OCI-LY1 (cell line): ENCODE results near the gene STAM2.
"Not testable (repeated sequence)": the region's sequence is repeated elsewhere in the genome, so short reads cannot be mapped to it uniquely, and the experiment has no call there.

Source experiments
- H2AFZ ChIP-seq: fragments of 200-600 bp; sonication (generic), shearing (Covaris generic); 2 replicates; pipeline ENCODE4 v1.6.0; 2014; ENCODE audit warnings: antibody characterized with exemption, mild to moderate bottlenecking, low read length
- H3F3A ChIP-seq: fragments of 200-600 bp; sonication (generic), shearing (Covaris generic); 2 replicates; pipeline ENCODE4 v1.6.0; 2014; ENCODE audit warnings: mild to moderate bottlenecking, antibody characterized with exemption, low read length, moderate library complexity; ENCODE audit not compliant: insufficient read depth
- H3K27ac ChIP-seq: fragments of 200-600 bp; sonication (generic); 2 replicates; pipeline ENCODE4 v1.5.1; 2014; ENCODE audit warnings: low read length, mixed run types, mild to moderate bottlenecking, low read depth; ENCODE audit not compliant: poor library complexity, severe bottlenecking
- H3K27me3 ChIP-seq: fragments of 200-600 bp; sonication (generic); 2 replicates; pipeline ENCODE4 v1.6.0; 2014; ENCODE audit warnings: antibody characterized with exemption, mild to moderate bottlenecking, low read length, moderate library complexity; ENCODE audit not compliant: insufficient read depth
- H3K36me3 ChIP-seq: fragments of 200-600 bp; sonication (generic); 2 replicates; pipeline ENCODE4 v1.6.1; 2014; ENCODE audit warnings: mild to moderate bottlenecking, antibody characterized with exemption, low read length, moderate library complexity, mixed read lengths; ENCODE audit not compliant: insufficient read depth
- H3K4me1 ChIP-seq: fragments of 200-600 bp; sonication (generic); 2 replicates; pipeline ENCODE4 v1.5.1; 2014; ENCODE audit warnings: mild to moderate bottlenecking, low read length, moderate library complexity; ENCODE audit not compliant: insufficient read depth, severe bottlenecking
- H3K4me2 ChIP-seq: fragments of 200-600 bp; sonication (generic), shearing (Covaris generic); 2 replicates; pipeline ENCODE4 v1.6.1; 2014; ENCODE audit warnings: low read length
- H3K4me3 ChIP-seq: fragments of 200-600 bp; sonication (generic); 2 replicates; pipeline ENCODE4 v1.5.1; 2014; ENCODE audit warnings: low read length, low read depth, mild to moderate bottlenecking, mixed read lengths; ENCODE audit not compliant: poor library complexity, severe bottlenecking
- H3K79me2 ChIP-seq: fragments of 200-600 bp; shearing (Covaris generic); 2 replicates; pipeline ENCODE4 v1.6.1; 2016; ENCODE audit warnings: mixed run types, low read length, mixed read lengths; ENCODE audit not compliant: insufficient read depth
- H3K9ac ChIP-seq: fragments of 200-600 bp; sonication (generic), shearing (Covaris generic); 2 replicates; pipeline ENCODE4 v1.6.1; 2014; ENCODE audit warnings: mild to moderate bottlenecking, low read length, mixed read lengths
- H3K9me2 ChIP-seq: fragments of 200-600 bp; sonication (generic), shearing (Covaris generic); 2 replicates; pipeline ENCODE4 v1.6.1; 2014; ENCODE audit warnings: low read depth, mild to moderate bottlenecking, low read length, mixed read lengths
- H3K9me3 ChIP-seq: fragments of 200-600 bp; shearing (Covaris generic); 2 replicates; pipeline ENCODE4 v1.6.1; 2014; ENCODE audit warnings: low read length, mixed read lengths
- H4K20me1 ChIP-seq: fragments of 200-600 bp; sonication (generic), shearing (Covaris generic); 2 replicates; pipeline ENCODE4 v1.6.0; 2016; ENCODE audit warnings: mild to moderate bottlenecking, low read length; ENCODE audit not compliant: insufficient read depth
- CTCF ChIP-seq: fragments of 200-600 bp; sonication (generic), shearing (Covaris generic); IDR thresholded peaks from 2 replicates; pipeline ENCODE4 v1.5.1; 2017; ENCODE audit warnings: mild to moderate bottlenecking, antibody characterized with exemption, low read length, moderate library complexity, mixed read lengths
- EZH2 ChIP-seq: fragments of 200-600 bp; sonication (generic), shearing (Covaris generic); IDR thresholded peaks from 2 replicates; pipeline ENCODE4 v1.8.0; 2017; ENCODE audit warnings: borderline replicate concordance, mixed run types, mild to moderate bottlenecking, antibody characterized with exemption, low read length, moderate library complexity, mixed read lengths

STAM2 gene

GRCh38 chr2:152092095-152092494, 83.5 kb downstream of the STAM2 start:
- TF ChIP-seq CTCF (no peak), EZH2 (no peak)
- no peak overlapping the region for H3K27ac ChIP-seq
- H2AFZ ChIP-seq = no peak overlapping the region
- H3K79me2 ChIP-seq = no peaks in the 10 kb centered on the region
- H3K9me2 ChIP-seq = no peaks in the 10 kb centered on the region
- H4K20me1 ChIP-seq = no peaks in the 10 kb centered on the region
- H3K4me2 ChIP-seq = no peak overlapping the region
- H3K9ac ChIP-seq = no peak overlapping the region
- H3K4me3 ChIP-seq = no peak overlapping the region
- H3K27me3 ChIP-seq = no peaks in the 10 kb centered on the region
- H3K4me1 ChIP-seq = no peaks in the 10 kb centered on the region
- no peaks in the 10 kb centered on the region for H3F3A ChIP-seq
- no peaks in the 10 kb centered on the region for H3K9me3 ChIP-seq
- no peaks in the 10 kb centered on the region for H3K36me3 ChIP-seq

- not testable (repeated sequence) for H3K27me3 ChIP-seq, H4K20me1 ChIP-seq, H3K36me3 ChIP-seq, H3K4me1 ChIP-seq, H3K79me2 ChIP-seq, H3K9ac ChIP-seq, H3K9me3 ChIP-seq, H3K27ac ChIP-seq, H3K9me2 ChIP-seq, H3K4me2 ChIP-seq, H3F3A ChIP-seq, H3K4me3 ChIP-seq, H2AFZ ChIP-seq
Measured at GRCh38 chr2:152090726-152091125, 84.8 kb downstream of the STAM2 start.

GRCh38 chr2:152089238-152089637, 86.3 kb downstream of the STAM2 start:
- Histone ChIP-seq H3K4me1 (no peaks in the 10 kb centered on the region), H3K4me3 (no peak overlapping the region), H3K27ac (no peak overlapping the region), H3F3A (no peaks in the 10 kb centered on the region), H3K36me3 (no peaks in the 10 kb centered on the region), H3K27me3 (no peaks in the 10 kb centered on the region), H3K9ac (no peak overlapping the region), H3K4me2 (no peak overlapping the region), H4K20me1 (no peaks in the 10 kb centered on the region), H2AFZ (no peak overlapping the region), H3K9me2 (no peaks in the 10 kb centered on the region), H3K79me2 (no peaks in the 10 kb centered on the region), H3K9me3 (no peaks in the 10 kb centered on the region)
- TF ChIP-seq CTCF (no peak), EZH2 (no peak)

- Histone ChIP-seq H3K27me3 (no peaks in the 10 kb centered on the region), H3K79me2 (no peaks in the 10 kb centered on the region), H3K9me3 (no peaks in the 10 kb centered on the region), H3K4me1 (no peaks in the 10 kb centered on the region), H2AFZ (no peak overlapping the region), H3K9ac (no peak overlapping the region), H4K20me1 (no peaks in the 10 kb centered on the region), H3K9me2 (no peaks in the 10 kb centered on the region), H3K4me2 (no peak overlapping the region), H3K27ac (no peak overlapping the region), H3K4me3 (no peak overlapping the region), H3F3A (no peaks in the 10 kb centered on the region), H3K36me3 (no peaks in the 10 kb centered on the region)
- TF ChIP-seq CTCF = no peak
- no peak for TF ChIP-seq EZH2
Measured at GRCh38 chr2:152088006-152088405, 87.6 kb downstream of the STAM2 start.
